Measurements from ENCODE around the gene NMU.
"Not testable (repeated sequence)": the region's sequence is repeated elsewhere in the genome, so short reads cannot be mapped to it uniquely, and the experiment has no call there.

NMU gene

GRCh38 chr4:55635741-55636655 lies at the start of gene NMU:
TSS of gene NMU (minus strand) at chr4:55636298. CDS start at chr4:55636192, 106 bp downstream.
- DNase-seq, result peak; percentile 32

DNA sequence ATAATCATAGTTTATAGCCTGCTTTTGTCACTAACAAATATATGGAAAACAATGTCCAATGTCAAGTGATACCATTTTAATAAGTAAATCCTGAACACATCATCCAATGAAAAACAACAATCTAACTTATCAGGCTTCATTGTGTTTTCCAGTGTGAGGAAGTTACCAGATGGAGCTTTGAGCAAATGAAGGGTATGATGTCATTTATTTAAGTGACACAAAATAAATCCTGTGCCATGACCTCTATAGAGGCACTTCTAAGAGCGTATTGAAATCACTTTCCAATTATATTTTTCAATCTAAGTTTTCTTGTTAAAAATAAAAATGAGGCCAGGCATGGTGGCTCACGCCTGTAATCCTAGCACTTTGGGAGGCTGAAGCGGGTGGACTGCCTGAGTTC lies 48.2 kb upstream of the NMU start:
- no peak for DNase-seq

GRCh38 chr4:55682797-55683196 lies 46.7 kb upstream of the NMU start:
- DNase-seq, result not testable (repeated sequence)

DNA sequence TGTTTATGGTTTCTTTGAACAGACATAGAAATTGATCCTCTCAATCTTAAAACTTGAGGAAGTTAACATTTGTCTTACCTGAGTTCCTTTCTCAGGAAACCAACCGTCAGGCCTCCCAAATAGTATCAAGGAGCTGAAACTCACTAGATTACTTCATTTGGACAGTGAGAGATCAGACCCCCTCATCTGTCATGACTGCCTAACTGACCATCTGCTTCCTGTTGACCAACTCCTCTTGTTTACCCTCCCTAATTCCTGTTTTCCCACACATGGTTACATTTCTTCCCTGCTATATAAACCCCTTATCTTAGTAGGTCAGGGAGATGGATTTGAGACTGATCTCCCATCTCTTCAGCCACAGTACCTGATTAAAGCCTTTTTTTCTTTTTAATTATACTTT lies 46.2 kb upstream of the NMU start:
- no peak for DNase-seq

DNA sequence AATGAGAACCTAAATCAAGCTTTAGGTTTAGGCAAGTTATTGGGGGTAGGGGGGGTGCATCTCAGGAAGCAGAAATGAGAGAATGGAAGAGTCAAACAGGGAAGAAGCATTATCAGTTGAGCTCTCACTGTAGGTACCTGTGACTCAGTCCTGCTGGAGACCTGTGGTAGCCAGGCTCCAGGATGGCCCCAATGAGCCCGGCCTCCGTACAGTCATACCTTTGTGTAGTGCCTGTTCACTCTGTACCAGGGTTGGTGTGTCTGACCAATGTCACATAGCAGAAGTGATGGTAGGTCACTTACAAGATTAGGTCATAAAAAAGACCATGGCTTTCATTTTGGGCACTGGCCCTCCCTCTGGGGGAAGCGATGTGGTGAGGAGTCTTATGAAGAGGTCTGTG lies 45.3 kb upstream of the NMU start:
- DNase-seq, result no peak

DNA sequence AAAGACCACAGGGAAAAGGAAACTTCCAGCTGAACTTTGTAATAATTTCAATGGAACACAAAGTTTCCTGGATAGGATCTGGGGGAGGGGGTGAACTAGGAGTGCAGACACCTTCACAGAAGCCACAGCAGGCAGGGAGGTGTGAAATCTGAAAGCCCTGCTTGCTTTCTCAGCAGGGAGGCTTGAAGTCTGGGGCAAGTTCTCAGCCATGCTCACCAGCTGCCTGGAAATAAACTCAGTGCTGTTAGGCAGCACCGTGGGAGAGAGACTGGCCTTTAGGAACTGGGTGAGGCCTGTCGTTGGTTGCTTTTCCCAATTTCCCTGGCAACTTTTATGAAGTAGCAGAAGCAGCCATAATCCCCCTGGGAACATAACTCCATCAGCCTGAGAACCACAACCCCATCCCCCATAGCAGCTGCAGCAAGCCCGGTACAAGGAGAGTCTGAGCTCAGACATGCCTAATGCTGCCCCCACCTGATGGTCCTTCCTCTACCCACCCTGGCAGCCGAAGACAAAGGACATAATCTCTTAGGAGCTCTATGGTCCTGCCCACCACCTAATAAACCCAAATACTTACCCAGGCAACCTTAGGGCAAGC lies 39.2 kb upstream of the NMU start:
- no peak for DNase-seq

DNA sequence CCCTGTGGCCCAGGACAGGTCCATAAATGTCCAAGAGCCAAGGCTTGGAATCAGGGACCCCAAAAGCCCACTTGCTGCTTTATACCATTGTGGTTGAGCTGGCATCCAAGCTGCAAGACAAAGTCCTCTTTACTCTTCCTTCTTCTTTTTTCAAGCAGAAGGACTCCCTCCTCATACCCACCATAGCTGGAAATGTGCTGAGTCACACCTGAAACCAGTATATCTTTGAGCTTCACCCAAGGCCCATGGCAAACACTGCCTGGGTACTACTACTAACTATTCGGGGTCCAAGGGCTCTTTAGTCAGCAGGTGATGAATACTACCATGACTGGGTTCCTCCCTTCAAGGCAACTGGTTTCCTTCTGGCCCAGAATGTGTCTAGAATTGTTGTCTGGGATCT lies 37.3 kb upstream of the NMU start:
- DNase-seq, result no peak

GRCh38 chr4:55671667-55672066 lies 35.6 kb upstream of the NMU start:
- no peak for DNase-seq

DNA sequence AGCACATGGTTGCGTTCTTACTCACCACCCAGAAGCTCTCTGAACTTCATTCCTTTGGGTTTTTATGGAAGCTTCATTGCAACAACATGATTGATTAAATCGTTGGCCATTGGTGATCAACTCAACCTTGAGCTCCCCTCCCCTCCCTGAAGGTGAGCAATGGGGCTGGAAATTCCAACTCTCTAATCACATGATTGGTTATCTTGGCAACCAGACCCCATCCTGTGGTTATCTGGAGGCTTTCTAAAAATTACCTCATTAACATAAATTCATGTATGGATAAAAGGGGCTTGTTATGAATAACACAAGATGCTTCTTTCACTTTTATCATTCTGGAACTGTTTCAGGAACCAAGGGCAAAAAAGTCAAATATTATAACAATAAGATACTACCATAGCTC lies 34.6 kb upstream of the NMU start:
- DNase-seq, result no peak

DNA sequence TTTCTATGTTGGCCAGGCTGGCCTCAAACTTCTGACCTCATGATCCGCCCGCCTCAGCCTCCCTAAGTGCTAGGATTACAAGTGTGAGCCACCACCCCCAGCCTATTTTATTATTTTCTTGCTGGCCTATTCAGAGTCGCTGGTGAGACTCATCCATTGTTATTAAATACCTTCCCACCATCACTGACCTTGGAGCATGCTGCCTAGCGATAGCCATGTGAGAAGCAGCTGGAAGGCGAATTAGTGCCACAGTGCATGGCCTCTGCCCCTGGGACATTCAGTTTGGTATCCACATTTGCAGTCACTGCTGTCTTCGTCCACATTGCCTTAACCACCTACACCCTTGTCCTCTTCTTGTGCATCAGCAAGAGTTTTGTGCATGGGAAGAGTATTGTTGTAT lies 32.4 kb upstream of the NMU start:
- DNase-seq, result no peak

DNA sequence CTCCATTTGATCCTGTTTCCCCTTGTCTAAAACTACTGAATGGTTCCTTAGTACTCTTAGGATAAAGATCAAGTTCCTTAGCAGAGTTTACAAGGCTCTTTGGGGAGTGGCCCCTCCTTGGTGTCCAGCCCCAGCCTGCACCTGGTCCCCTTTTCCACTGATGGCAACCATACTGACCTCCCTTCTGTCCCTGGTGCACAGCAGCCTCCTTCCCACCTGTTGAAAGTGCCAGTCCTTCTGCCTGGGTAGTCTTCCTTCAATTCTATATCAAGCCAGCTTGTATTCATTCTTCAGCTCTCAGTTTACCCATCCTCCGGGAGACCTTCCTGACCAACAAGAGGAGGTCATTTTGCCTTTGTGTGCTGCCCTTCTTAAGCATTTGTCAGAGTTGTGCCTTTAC lies 30.4 kb upstream of the NMU start:
- DNase-seq, result no peak

DNA sequence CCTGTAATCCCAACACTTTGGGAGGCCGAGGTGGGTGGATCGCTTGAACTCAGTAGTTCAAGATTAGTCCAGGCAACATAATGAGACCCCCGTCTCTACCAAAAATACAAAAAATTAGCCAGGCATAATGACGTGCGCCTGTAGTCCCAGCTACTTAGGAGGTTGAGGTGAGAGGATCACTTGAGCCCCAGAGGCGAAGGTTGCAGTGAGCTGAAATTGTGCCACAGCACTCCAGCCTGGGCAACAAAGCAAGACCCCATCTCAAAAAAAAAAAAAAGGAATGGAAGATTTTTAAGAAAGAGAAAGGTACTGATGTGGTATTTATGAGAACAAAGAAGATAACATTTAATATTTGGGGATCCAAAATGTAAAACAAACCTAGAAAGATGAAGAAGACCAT lies 27.0 kb upstream of the NMU start:
- no peak for DNase-seq

- no peak for DNase-seq
Observed at GRCh38 chr4:55661398-55662056, 25.4 kb upstream of the NMU start.

DNA sequence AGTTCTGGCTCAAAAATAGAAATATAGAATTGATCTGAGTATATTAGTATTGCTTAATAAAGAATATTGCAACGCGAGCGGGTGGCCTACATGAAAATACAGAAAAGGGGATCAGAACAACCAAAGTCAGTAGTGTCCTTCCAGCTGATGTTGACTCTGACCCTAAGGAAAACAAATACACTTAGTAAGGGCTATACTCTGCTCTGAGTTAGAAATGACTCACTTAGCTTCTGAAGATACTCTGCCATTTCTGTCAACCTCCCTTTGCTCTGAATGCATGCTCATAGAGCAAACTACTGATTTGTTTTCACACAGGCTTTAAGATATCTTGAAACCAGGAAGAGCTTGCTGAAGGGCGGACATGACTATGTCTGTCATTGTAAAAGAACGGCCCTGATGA lies 22.6 kb upstream of the NMU start:
- no peak for DNase-seq

- no peak for DNase-seq
Observed at GRCh38 chr4:55654131-55654530, 18.0 kb upstream of the NMU start.

- DNase-seq, result no peak
Observed at GRCh38 chr4:55650483-55650882, 14.4 kb upstream of the NMU start.

- DNase-seq, result no peak
Observed at GRCh38 chr4:55637272-55637820, 1.2 kb upstream of the NMU start.

DNA sequence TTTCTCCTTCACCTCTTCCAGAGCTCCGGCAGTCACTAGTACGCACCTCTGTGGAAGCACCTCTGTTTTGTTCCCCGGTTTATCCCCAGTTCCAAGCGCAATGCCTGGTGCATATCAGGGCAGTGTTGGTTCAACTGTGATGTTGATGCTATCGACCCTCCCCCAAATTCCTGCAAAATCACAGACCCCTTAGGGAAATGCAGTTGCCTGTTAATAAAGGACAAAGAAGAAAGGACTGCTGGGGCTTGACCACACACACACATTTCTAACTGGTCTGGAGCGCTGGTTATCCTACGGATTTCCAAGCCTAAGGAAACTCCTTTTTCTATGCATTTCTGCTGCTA lies 530 bp upstream of the NMU start:
- no peak for DNase-seq

DNA sequence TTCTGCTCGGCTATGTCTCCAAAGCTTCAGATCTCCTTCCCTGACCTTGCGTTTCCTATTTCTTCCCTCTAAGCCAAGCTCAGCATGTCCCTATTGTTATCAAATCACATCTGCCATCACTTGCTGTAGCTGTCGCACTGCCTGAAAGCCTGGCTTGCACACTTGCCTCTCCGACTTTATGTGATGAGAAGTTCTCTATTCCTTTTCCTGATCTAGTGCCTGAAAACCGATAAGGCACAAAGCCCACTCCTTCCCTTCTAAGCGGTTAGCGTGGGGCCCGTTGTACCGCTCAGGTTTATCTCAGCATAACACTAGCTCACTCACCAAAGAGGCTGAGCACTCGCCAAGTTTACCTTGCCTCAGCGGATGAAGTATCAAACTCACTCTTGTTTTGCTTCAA lies 816 bp downstream of the NMU start:
- no peak for DNase-seq

GRCh38 chr4:55634417-55635128 lies 1.5 kb downstream of the NMU start:
- no peak for DNase-seq

- DNase-seq, result no peak
Observed at GRCh38 chr4:55633903-55634302, 2.2 kb downstream of the NMU start.

- no peak for DNase-seq
Observed at GRCh38 chr4:55625835-55626234, 10.3 kb downstream of the NMU start.

DNA sequence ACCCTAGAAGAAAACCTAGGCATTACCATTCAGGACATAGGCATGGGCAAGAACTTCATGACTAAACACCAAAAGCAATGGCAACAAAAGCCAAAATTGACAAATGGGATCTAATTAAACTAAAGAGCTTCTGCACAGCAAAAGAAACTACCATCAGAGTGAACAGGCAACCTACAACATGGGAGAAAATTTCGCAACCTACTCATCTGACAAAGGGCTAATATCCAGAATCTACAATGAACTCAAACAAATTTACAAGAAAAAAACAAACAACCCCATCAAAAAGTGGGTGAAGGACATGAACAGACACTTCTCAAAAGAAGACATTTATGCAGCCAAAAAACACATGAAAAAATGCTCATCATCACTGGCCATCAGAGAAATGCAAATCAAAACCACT lies 12.0 kb downstream of the NMU start:
- DNase-seq, result not testable (repeated sequence)

All from activated CD4-positive, CD25-positive, alpha-beta regulatory T cell treated with anti-CD3 and anti-CD28 coated beads, Interleukin-2, amount 50 U/mL, for 72 hours (primary cell).